HG03432 (cell line): ENCODE measurements around the gene PPP2R3B.
"Not testable (repeated sequence)": the region's sequence is repeated elsewhere in the genome, so short reads cannot be mapped to it uniquely, and the experiment has no call there.

Experiments
- ATAC-seq: cut with Tn5 transposase; IDR thresholded peaks from one replicate; pipeline ENCODE4 v1.9.1; 2021; ENCODE audit warnings: mild to moderate bottlenecking, moderate library complexity; ENCODE audit not compliant: unreplicated experiment

PPP2R3B gene

DNA sequence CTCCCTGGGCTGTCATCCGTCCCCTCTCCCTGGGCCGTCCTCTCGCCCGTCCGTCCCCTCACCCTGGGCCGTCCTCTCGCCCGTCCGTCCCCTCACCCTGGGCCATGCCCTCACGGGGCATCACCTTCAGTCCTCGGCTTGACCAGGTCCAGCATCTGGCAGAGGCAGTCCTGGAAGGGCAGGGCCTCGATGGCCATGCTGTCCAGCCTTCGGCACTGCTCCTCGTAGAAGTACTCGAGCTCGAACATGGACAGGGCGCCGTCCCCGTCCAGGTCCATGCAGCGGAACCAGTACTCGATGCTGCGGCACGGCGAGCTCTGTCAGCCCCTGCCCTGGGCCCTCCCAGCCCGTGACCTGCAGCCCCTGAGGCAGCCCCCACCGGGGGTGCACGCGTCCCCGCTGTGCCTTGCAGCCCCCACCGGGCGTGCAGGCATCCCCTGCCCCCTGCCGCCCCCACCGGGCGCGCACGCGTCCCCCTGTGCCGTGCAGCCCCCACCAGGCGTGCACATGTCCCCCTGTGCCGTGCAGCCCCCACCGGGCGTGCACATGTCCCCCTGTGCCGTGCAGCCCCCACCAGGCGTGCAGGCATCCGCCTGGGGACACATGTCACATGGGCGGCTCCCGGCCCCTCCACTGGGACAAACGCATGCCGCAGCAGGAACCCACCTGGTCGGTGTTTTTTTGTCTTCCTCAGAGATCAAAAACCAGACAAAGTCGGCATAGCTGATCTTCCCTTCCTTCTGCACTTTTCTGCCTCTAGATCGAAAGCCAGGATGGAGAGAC is 45.9 kb downstream of the PPP2R3B start:
- no peak for ATAC-seq

DNA sequence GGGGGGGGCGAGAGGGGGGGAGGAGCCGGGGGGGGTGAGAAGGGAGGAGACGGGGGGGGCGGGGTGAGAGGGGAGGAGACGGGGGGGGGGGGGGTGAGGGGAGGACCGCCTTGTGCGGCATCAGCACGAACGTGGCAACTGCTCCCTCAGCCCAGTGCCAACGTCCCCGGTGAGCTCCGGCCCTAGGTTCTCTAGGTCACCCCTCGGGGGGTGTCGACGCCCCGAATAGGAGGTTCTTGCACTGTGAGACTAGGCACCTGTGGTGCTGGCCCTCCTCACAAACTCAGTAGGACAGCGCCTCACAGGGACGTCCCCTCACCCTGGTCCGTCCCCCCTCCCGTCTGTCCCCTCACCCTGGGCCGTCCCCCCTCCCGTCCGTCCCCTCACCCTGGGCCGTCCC is 46.6 kb downstream of the PPP2R3B start:
- ATAC-seq: no peak

DNA sequence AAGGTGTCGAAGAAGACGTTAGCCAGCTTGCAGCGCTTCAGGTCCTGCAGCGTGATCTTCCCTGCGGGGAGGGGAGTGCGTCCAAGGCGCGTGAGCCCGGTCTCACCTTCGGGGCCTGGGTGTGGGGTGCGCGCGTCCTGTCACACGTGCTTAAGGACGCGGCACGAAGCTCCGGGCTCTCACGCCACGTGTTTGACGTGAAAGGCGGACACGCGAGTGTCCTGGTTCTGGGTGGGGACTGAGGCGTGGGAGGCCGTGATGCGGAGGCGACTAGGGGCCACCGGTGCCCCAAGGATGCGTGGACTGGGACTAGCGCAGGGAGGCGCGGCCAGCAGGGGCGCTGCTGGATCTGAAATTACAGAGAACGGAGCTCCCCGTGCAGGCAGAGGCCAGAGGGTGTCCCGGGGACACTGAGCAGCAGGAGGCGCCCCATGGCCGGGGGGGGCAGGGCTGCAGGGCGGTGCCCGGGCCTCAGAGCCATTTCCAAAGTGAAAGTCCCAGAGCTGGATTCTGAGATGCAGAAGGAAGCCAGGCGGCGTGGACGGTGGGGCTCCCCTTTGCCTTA is 47.8 kb downstream of the PPP2R3B start:
- ATAC-seq: no peak

DNA sequence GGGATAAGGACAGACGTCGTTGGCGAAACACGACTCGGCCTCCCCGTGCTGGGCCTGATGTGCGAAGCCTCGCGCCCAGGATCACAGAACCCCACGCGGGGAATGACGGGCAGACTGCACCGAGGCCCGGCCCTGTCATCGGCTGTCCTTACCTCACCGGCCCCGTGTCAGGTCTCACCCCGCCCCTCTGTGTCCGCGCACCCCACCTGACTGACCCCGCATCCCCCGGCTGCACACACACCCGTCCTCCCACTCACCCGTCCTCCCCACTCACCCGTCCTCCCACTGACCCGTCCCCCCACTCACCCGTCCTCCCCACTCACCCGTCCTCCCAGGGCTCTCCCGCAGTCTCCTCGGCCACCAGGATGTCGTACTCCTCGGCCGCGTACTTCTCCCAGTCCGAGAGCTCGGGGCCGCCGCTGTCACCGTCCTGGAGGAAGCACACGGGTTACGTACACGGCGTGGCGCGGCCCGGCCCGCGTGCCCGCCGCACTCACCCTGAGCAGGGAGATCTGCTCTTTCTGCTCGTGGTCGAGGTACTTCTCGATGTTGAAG is 48.3 kb downstream of the PPP2R3B start:
- ATAC-seq: no peak

- no peak for ATAC-seq
Measured at GRCh38 chrX:337331-337831, 49.3 kb downstream of the PPP2R3B start.

GRCh38 chrX:336227-336626 is 50.5 kb downstream of the PPP2R3B start:
- no peak for ATAC-seq

- ATAC-seq: no peak
Measured at GRCh38 chrX:335758-336155, 51.0 kb downstream of the PPP2R3B start.

DNA sequence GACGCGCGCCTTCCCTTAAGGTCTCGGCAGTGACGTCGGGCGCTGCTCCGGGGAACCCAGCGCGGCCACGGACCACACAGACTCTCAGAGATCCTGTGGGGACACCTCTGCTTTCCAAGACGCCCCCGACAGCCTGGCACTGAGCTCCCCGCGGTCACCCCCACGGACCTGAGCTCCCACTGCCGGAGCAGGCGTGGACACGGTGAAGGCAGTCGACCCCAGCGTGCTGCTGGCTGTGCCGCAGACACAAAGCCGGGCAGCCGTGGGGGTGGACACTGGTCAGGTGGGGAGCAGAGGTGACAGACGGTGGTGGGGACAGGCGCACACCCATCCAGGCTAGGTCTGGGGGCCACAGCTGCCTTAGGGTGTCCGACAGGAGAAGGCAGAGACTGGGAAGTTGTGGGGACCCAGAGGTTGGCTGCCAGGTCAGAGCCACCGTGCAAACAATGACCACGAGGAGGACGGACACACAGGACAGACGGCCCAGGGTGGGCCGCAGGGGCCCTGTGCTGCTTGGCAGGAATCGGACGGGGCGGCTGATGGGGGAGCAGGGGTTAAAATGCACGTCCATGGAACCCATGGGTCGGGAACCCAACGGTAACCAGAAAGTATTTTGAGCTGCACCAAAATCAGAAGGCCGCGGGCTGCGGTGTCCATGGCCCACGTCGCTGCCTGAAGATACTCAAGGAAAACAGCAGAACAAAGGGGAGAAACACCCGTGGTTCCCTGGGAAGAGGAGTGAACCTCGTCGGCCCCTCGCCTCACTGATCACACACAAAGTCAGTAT is 51.5 kb downstream of the PPP2R3B start:
- no peak for ATAC-seq

DNA sequence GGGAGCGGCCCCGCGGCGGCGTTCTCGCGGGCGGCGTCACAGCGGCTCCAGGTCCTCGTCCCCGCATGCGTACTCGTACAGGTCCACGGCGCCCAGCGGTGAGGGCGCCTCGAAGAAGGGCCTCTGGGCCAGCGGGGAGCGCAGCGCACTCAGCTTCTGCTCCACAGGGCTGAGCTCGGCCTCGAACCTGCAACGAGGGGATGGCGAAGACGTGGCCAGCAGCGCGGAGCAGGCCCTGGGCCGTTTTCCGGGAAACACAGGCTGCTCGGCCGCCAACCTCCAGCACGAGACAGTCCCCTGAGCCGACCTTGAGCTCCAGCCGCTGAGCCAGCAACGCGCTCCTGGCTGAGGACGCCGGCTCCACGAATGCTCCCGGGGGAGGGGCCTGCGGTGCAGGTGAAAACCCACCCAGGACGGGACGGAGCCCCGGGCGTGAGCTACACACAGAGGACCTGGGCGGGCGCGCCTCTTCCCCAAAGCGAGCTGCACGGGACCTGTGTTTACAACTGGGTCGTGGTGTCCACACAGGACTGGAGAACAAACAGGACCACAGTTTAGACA is 52.3 kb downstream of the PPP2R3B start:
- ATAC-seq: no peak

DNA sequence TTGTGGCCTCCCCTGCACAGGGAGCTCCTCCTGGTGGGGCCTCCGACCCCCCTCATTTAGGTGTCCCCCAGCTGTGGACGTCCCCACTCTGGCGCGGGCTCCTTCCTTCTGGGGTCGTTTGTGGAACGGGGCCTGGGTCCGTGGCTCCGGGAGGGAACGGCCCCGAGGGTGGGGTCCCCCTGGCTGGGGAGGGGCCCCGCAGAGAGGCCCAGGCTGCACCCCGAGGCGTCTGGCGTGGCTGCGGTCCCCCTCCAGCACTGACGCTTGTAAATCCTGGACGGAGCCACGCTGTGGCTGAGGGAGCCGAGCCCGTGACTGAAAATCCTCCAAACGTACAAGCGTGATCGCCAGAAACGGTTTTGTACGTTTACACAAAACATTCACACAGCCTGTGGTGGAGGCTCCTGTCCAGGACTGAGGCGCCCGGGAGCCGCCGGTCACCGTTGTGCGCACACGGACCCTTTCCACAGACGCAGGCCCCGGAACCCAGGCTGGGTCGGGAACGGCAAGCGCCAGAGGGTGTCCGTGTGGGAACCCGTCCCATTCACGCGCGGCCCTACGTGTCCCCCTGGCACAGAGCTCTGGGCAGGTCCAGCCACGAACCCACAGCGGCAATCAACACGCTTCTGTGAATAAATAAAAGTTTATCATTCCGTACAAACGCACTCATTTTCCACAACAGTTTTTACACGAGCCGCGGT is 52.9 kb downstream of the PPP2R3B start:
- no peak for ATAC-seq

GRCh38 chrX:332916-333610 is 53.6 kb downstream of the PPP2R3B start:
- ATAC-seq: no peak

DNA sequence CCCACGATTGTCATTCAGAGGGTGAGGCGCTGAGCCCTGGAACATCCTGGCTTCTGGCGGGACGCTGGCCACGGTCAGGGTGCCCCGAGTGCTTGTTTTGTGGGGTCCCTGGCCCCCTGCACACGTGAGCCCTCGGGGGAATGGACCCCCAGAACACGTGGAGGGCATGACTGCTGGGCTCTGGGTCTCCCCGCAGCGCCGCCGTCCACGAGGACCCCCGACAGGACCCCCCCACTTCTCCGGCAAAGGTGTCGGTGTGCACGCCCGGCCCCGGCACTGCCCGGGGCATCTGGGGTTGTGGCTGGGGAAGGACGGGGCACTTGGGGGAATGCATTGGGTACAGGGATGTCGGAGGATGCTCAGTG is 54.2 kb downstream of the PPP2R3B start:
- no peak for ATAC-seq

GRCh38 chrX:331825-332495 is 54.7 kb downstream of the PPP2R3B start:
- ATAC-seq: no peak

DNA sequence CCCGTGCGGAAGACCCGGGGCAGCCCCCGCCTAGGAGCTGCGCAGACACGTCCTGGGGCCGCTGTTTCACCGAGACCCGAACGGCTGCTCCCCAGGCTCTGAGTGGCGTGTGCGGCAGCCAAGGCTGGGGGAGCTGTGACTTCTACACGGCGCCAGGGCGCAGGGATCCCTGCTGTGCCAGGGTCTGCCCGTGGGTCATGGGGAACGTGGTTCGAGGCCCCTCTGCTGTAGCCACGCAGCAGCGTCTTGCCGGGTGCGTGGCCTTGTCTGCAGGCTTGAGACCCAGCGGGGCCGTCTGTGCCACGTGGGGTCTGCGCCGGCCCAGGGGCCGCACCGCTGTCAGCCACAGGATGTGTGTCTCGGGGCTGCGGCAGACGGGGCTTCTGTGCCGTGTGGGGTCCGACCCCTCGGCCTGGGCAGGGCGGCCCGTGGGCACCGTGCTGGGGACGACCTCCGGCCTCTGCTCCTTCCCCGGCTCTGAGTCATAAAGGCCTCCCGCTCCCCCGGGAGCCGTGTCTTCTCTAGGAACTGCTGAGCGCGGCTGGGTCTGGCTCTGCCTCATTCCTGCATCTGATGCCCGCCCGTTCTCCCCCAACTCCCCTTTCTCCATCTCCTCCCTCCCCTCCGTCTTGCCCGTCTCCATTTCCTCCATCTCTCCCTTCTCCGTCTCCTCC is 55.4 kb downstream of the PPP2R3B start:
- peak; percentile 51 for ATAC-seq

DNA sequence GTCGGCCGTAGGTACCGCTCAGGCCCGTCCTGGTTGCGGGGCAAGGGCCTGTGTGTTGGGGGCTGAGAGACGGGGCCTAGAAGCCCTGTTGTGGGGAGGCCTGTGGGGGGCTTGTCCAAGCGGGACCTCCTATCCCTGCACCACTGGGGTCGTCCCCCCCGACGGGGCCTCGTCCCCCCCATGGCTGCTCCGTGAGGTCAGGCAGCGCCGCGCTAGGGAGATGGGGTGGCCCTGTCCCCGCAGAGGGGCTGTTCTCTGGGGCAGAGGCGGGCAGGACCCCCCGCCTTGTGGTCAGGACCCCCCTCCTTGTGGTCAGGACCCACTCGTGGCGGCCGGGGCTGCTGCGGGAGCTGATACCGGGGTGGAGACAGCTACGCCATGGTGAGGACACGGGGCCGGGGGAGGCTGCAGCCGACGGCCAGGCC is 56.0 kb downstream of the PPP2R3B start:
- no peak for ATAC-seq

- ATAC-seq: not testable (repeated sequence)
Measured at GRCh38 chrX:330141-330725, 56.5 kb downstream of the PPP2R3B start.

GRCh38 chrX:329291-329910 is 57.3 kb downstream of the PPP2R3B start:
- ATAC-seq: no peak

- no peak for ATAC-seq
Measured at GRCh38 chrX:327660-328126, 59.0 kb downstream of the PPP2R3B start.
